ENCODE measurements around the gene NAPSA. TPM values are rescaled to one million over a fixed set of nuclear protein-coding genes. Genes with fewer than 3 reads are reported as not detected.

NAPSA gene
- polyA plus RNA-seq, 1 donor from 2014 or later: not detected

DNA sequence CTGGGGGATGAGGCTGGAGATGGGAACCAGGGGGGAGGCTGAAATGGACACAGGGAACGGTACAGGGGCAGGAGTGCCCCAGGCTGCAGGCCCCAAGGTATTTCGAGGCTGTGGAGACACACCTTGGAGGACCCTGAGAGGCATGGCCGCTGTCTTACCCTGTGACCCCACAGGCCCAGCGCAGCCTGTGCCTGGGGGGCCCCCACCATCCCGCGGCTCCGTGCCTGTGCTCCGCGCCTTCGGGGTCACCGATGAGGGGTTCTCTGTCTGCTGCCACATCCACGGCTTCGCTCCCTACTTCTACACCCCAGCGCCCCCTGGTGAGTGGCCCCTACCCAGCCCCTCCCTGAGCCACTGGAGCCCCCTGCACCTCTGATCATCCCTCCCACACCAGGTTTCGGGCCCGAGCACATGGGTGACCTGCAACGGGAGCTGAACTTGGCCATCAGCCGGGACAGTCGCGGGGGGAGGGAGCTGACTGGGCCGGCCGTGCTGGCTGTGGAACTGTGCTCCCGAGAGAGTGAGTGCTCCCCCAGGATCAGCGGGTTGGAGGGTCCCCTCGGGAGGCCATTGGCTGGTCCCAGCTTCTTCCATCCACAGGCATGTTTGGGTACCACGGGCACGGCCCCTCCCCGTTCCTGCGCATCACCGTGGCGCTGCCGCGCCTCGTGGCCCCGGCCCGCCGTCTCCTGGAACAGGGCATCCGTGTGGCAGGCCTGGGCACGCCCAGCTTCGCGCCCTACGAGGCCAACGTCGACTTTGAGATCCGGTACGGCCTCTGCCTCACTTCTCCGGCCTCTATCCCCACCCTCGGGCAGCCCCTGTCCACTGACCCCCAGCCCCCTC, 36.4 kb upstream of the NAPSA start:
- Histone ChIP-seq H3K9me3 (ENCODE audit: low read length) (no peaks in the 10 kb centered on the region), H3F3A (ENCODE audit: insufficient read depth, low read length, poor library complexity, severe bottlenecking) (no peaks in the 10 kb centered on the region), H3K4me2 (ENCODE audit: low read length) (no peak overlapping the region), H3K9me2 (ENCODE audit: insufficient read depth, low read length) (no peaks in the 10 kb centered on the region), H2AFZ (ENCODE audit: low read depth, low read length) (no peak overlapping the region), H3K79me2 (replicated peaks; ENCODE audit: insufficient read depth, low read length) (no peaks in the 10 kb centered on the region), H3K27ac (ENCODE audit: low read length) (no peak overlapping the region), H3K36me3 (ENCODE audit: insufficient read depth, low read length) (no peaks in the 10 kb centered on the region), H3K9ac (ENCODE audit: low read length) (no peak overlapping the region), H3K4me3 (ENCODE audit: low read length) (no peak overlapping the region), H4K20me1 (ENCODE audit: insufficient read depth) (no peaks in the 10 kb centered on the region), H3K27me3 (ENCODE audit: insufficient read depth, low read depth, low read length) (no peaks in the 10 kb centered on the region)
- no peak for TF ChIP-seq TAF1 (IDR thresholded peaks at IDR 0.05; ENCODE audit: low read depth)
- no peak for TF ChIP-seq MXI1 (conservative IDR thresholded peaks at IDR 0.05; ENCODE audit: poor library complexity, severe bottlenecking)
- TF ChIP-seq, protein P1, sequence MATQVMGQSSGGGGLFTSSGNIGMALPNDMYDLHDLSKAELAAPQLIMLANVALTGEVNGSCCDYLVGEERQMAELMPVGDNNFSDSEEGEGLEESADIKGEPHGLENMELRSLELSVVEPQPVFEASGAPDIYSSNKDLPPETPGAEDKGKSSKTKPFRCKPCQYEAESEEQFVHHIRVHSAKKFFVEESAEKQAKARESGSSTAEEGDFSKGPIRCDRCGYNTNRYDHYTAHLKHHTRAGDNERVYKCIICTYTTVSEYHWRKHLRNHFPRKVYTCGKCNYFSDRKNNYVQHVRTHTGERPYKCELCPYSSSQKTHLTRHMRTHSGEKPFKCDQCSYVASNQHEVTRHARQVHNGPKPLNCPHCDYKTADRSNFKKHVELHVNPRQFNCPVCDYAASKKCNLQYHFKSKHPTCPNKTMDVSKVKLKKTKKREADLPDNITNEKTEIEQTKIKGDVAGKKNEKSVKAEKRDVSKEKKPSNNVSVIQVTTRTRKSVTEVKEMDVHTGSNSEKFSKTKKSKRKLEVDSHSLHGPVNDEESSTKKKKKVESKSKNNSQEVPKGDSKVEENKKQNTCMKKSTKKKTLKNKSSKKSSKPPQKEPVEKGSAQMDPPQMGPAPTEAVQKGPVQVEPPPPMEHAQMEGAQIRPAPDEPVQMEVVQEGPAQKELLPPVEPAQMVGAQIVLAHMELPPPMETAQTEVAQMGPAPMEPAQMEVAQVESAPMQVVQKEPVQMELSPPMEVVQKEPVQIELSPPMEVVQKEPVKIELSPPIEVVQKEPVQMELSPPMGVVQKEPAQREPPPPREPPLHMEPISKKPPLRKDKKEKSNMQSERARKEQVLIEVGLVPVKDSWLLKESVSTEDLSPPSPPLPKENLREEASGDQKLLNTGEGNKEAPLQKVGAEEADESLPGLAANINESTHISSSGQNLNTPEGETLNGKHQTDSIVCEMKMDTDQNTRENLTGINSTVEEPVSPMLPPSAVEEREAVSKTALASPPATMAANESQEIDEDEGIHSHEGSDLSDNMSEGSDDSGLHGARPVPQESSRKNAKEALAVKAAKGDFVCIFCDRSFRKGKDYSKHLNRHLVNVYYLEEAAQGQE (IDR thresholded peaks at IDR 0.05; ENCODE audit: borderline replicate concordance): no peak
- no peak for TF ChIP-seq RAD21 (conservative IDR thresholded peaks at IDR 0.05)
- TF ChIP-seq, protein P2, sequence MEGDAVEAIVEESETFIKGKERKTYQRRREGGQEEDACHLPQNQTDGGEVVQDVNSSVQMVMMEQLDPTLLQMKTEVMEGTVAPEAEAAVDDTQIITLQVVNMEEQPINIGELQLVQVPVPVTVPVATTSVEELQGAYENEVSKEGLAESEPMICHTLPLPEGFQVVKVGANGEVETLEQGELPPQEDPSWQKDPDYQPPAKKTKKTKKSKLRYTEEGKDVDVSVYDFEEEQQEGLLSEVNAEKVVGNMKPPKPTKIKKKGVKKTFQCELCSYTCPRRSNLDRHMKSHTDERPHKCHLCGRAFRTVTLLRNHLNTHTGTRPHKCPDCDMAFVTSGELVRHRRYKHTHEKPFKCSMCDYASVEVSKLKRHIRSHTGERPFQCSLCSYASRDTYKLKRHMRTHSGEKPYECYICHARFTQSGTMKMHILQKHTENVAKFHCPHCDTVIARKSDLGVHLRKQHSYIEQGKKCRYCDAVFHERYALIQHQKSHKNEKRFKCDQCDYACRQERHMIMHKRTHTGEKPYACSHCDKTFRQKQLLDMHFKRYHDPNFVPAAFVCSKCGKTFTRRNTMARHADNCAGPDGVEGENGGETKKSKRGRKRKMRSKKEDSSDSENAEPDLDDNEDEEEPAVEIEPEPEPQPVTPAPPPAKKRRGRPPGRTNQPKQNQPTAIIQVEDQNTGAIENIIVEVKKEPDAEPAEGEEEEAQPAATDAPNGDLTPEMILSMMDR (IDR thresholded peaks at IDR 0.05; ENCODE audit: poor library complexity, severe bottlenecking): no peak
- no peak for TF ChIP-seq EP300 (conservative IDR thresholded peaks at IDR 0.05; ENCODE audit: poor library complexity, severe bottlenecking)
- TF ChIP-seq POLR2AphosphoS5 (IDR thresholded peaks at IDR 0.05): no peak
- TF ChIP-seq EZH2 (IDR thresholded peaks at IDR 0.05; ENCODE audit: borderline replicate concordance, insufficient read depth, low read length, poor library complexity, severe bottlenecking): no peak
- no peak for TF ChIP-seq SMC3 (conservative IDR thresholded peaks at IDR 0.05; ENCODE audit: poor library complexity)

DNA sequence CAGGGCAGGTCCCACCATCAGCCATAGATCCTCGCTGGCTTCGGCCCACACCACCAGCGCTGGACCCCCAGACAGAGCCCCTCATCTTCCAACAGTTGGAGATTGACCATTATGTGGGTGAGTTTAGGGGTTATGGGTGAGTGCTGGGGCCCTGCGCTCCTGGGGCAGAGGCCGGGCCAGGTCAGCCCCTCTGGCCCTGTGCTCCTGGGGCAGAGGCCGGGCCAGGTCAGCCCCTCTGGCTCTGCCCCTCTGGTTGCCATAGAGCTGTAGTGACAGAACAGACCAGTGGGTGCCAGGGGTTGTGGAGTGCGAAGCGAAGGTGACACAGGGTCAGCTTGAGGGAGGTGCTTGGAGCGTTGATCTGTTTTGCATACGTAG, 33.9 kb upstream of the NAPSA start:
- Histone ChIP-seq H3K9me2 (ENCODE audit: insufficient read depth, low read length) (no peaks in the 10 kb centered on the region), H3K9me3 (ENCODE audit: low read length) (no peaks in the 10 kb centered on the region), H3F3A (ENCODE audit: insufficient read depth, low read length, poor library complexity, severe bottlenecking) (no peaks in the 10 kb centered on the region), H3K36me3 (ENCODE audit: insufficient read depth, low read length) (no peaks in the 10 kb centered on the region), H3K27me3 (ENCODE audit: insufficient read depth, low read depth, low read length) (no peaks in the 10 kb centered on the region), H3K4me2 (ENCODE audit: low read length) (no peak overlapping the region), H3K9ac (ENCODE audit: low read length) (no peak overlapping the region), H3K4me3 (ENCODE audit: low read length) (no peak overlapping the region), H3K79me2 (replicated peaks; ENCODE audit: insufficient read depth, low read length) (no peaks in the 10 kb centered on the region), H4K20me1 (ENCODE audit: insufficient read depth) (no peaks in the 10 kb centered on the region), H3K27ac (ENCODE audit: low read length) (no peak overlapping the region), H2AFZ (ENCODE audit: low read depth, low read length) (no peak overlapping the region)
- no peak for TF ChIP-seq SMC3 (conservative IDR thresholded peaks at IDR 0.05; ENCODE audit: poor library complexity)
- no peak for TF ChIP-seq MXI1 (conservative IDR thresholded peaks at IDR 0.05; ENCODE audit: poor library complexity, severe bottlenecking)
- TF ChIP-seq TAF1 (IDR thresholded peaks at IDR 0.05; ENCODE audit: low read depth): no peak
- TF ChIP-seq EZH2 (IDR thresholded peaks at IDR 0.05; ENCODE audit: borderline replicate concordance, insufficient read depth, low read length, poor library complexity, severe bottlenecking): no peak
- no peak for TF ChIP-seq POLR2AphosphoS5 (IDR thresholded peaks at IDR 0.05)
- TF ChIP-seq, protein P2 (IDR thresholded peaks at IDR 0.05; ENCODE audit: poor library complexity, severe bottlenecking): no peak
- TF ChIP-seq, protein P1 (IDR thresholded peaks at IDR 0.05; ENCODE audit: borderline replicate concordance): no peak
- TF ChIP-seq RAD21 (conservative IDR thresholded peaks at IDR 0.05): no peak
- TF ChIP-seq EP300 (conservative IDR thresholded peaks at IDR 0.05; ENCODE audit: poor library complexity, severe bottlenecking): no peak
